ENCODE measurements around the gene CST5.
"Not testable (repeated sequence)": the region's sequence is repeated elsewhere in the genome, so short reads cannot be mapped to it uniquely, and the experiment has no call there.

The CST5 gene

DNA sequence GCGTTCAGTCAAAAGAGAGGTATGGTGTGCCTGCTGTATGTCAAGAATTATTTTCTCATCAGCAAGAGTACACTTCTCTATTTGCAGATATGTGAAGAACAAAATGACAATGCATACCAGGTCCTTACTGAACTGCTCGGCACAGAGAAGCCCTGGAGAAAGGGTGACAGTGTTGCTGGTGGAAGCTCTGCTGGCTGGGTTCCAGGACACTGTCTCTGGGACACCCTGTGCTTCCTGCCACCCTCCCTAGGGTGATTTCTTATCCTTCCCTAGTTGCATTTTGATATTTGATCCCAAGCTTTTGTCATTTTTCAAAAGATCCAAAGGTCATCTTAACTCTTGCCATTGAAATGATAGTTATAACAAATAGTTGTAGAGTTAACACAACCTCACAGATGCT, 8.3 kb upstream of the CST5 start:
- DNase-seq, result no peak

DNA sequence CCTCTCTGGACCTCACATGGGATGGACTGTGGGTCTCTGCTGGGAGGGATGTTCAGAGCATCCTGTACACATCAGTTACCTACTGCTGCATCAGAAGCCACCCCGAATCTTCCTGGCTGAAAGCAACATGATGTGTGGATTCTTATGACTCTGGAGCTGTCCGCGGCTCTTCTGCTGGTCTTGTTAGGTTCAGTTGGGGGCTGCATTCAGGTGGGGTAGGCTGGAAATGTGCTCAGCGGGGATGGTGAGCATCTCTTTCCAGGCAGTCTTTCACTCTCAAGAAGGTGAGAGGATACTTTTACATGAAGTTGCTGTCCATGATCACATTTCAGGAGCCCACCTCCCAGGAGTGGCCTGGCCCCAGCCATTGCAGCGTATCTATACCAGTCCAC, 5.2 kb upstream of the CST5 start:
- no peak for DNase-seq

GRCh38 chr20:23884136-23884770, 4.7 kb upstream of the CST5 start:
- DNase-seq, result no peak

DNA sequence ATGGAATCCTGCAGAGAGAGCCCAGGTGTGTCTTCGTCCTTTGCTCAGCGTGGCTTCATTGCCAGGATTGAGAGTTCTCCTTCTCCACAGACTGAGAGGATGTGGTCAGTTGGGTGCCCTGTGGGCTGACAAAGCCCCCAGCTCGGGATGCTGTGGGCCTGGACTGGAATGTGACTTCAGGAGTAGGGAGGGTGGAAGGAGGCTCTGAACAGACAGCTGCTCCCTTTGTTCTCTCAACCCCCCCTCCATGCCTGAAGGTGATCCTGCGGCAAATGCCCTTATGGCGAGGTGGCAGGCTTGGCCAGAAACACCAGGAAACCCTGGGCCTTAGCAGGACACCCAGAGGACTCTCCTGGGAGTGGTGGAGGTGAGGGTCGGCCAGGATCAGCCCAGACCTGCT, 1.8 kb upstream of the CST5 start:
- no peak for DNase-seq

GRCh38 chr20:23880417-23880816, 869 bp upstream of the CST5 start:
- DNase-seq, result no peak

- DNase-seq, result no peak
Observed at GRCh38 chr20:23879811-23880374, 345 bp upstream of the CST5 start.

DNA sequence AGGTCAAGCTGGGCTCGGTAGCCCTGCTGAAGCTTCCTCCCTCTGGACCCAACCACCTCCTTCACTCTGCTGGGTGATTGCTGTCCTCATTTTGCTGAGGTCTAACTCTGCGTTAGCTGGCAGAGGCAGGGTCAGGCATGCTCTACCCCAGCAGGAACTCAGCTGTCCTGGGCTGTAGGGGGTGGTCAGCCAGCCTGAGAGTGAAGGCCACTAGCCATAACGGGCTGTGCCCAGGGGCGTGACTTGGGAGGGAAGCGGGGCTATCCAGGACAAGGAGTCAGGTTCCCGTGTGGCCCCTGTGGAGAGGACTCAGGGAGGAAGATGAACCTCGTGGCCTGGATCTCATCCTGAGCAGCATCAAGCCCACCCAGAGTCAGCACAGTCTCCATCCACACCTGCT, 761 bp downstream of the CST5 start:
- DNase-seq, result no peak

- DNase-seq, result not testable (repeated sequence)
Observed at GRCh38 chr20:23878016-23878542, 1.5 kb downstream of the CST5 start.

DNA sequence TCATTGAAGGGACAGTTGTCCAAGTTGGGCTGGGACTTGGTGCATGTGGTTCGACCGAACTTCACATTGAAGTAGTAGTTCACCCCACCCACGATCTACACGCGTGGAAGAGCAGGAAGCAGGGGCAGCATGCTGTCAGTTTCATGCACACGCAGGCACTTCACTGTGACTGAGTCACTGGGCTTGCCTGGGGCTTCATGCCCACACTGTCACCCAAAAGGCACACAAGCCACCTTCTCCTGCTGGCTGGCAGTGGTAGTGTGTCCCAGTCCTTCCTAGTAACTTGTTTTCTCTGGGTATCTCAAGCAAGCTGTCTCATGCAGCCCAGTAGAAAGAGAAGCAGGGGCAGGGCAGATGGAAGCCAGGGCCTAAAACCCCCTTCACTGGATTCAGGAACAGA, 2.0 kb downstream of the CST5 start:
- no peak for DNase-seq

DNA sequence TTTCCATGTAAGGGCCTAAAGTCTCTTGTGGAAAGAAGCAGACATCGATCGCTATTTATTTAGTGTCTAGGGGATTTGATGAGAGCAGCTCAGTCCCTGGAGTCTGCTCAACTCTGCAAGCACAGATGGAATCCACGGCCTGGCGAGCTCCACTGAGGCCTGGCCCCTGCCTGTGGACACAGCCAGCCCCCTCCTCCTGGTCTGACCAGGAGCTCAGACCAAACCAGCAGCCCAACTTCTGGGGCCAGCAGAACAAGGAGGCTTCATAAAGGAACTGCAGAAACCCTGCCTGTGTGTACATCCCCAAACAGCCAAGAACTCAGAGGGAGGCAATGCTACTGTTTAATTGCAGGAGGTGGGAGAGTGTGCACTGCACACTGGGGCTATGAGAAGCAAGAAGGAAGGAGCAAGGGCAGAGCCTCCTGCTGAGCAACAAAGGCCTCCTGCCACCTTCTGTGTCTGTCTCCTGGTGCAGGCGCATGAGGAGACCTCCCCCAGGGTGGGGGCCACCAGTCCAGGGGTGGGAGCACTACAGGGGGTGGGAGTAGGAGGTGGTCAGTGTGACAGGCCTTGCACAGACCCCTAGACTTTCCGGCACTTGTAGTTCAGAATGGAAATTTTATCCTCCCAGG, 3.8 kb downstream of the CST5 start:
- no peak for DNase-seq

GRCh38 chr20:23874747-23875146, 4.8 kb downstream of the CST5 start:
- no peak for DNase-seq

GRCh38 chr20:23873370-23874015, 6.1 kb downstream of the CST5 start:
- DNase-seq, result no peak

GRCh38 chr20:23872065-23872464, 7.5 kb downstream of the CST5 start:
- no peak for DNase-seq

DNA sequence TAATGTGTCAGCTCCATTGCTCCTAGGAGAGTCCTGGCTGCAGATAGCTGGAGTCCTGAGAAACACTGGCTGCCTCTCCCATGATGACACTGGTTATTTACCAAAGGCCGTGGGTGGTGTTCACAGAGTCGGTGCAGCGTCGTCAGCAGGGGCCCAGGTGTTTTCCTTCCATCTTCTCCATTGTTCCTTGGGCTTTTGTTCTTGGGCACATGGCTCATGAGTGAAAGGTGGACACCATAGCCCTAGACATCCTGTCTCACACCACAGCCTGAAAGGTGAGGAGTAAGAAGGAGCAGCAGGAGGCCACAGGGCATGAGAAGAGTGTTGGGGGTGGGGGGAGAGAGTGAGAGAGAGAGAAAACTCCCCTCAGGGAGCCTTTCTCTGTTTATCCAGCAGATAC, 9.1 kb downstream of the CST5 start:
- DNase-seq, result no peak

DNA sequence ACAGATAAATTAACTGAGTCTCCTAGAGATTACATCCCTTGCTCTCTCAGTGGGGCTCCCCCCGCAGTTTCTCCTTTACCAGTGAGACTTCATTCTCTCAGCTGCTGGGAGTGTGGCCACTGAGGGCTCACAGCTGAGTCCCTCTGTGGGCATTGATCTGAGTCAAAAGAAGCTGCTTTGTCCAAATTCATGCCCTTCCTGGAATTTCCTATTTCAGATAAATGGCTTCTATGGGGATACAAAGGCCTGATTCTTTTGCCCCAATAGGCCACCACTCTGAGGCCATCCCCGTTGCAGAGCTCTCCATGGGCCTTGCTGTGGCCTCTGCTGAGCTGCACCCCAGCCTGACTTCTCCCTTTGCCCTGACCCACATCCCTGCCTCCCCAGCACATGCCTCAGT, 10.0 kb downstream of the CST5 start:
- DNase-seq, result no peak

DNA sequence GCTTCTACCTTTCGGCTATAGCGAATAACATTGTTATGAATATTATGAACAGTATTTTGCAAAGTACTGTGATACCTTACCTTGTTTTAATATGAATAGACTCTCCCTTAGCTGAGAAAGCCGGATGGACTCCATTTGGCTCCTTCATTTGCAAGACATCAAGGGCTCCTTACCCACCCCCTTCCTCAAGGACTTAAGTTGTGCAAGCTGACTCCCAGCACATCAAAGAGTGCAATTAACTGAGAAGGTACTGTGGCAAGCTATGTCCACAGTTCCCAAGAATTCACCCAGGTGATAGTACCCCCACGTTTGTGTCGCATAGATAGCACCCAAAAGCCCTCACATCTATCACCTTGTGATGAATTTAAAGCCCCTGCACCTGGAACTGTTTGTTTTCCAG, 11.2 kb downstream of the CST5 start:
- no peak for DNase-seq

- DNase-seq, result no peak
Observed at GRCh38 chr20:23867152-23867776, 12.3 kb downstream of the CST5 start.

- DNase-seq, result not testable (repeated sequence)
Observed at GRCh38 chr20:23860771-23861170, 18.8 kb downstream of the CST5 start.

- DNase-seq, result no peak
Observed at GRCh38 chr20:23857962-23858595, 21.5 kb downstream of the CST5 start.

GRCh38 chr20:23856736-23857135, 22.8 kb downstream of the CST5 start:
- no peak for DNase-seq

GRCh38 chr20:23856226-23856625, 23.3 kb downstream of the CST5 start:
- DNase-seq, result no peak

GRCh38 chr20:23841693-23842092, 37.9 kb downstream of the CST5 start:
- DNase-seq, result no peak

DNA sequence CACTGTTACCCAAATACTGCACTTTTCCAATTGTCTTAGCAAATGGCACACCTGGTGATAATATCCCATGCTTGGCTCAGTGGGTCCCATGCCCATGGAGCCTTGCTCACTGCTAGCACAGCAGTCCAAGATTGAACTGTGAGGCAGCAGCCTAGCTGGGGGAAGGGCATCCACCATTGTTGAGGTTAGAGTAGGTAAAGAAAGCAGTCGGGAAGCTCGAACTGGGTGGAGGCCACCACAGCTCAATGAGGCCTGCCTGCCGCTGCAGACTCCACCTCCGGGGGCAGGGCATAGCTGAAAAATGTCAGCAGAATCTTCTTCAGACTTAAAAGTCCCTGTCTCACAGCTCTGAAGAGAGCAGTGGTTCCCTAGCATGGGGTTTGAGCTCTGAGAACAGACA, 43.8 kb downstream of the CST5 start:
- no peak for DNase-seq

Data from activated CD8-positive, alpha-beta memory T cell treated with anti-CD3 and anti-CD28 coated beads, Interleukin-2, amount 50 U/mL, for 4 hours (primary cell).